ENCODE results near the gene TMPRSS13.
"Not testable (repeated sequence)": the region's sequence is repeated elsewhere in the genome, so short reads cannot be mapped to it uniquely, and the experiment has no call there.

Gene TMPRSS13

DNA sequence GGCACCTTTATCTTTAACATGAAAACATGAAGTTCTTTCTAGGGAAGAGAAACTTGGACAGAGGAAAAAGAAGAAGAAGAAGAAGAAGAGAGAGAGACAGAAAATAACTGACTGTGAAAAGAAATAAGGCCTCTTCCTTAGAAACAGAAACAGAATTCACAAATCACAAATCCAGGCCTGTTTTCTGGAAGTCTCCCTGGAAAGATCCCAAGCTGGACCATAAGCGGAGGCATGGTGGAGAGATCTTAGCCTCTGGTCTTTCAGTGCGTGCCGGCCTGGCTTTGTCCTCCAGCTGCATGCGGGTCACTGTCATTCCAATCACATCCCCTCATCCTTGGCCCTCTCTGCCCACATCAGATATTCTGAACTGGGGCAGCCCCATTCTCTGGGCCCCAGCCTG, 59.6 kb downstream of the TMPRSS13 start:
- H3K36me3 ChIP-seq (ENCODE audit: control insufficient read depth, insufficient read depth, low read length): no peaks in the 10 kb centered on the region
- no peak overlapping the region for H2AK5ac ChIP-seq (ENCODE audit: low read length)
- H3K9ac ChIP-seq (ENCODE audit: low read length): no peak overlapping the region
- no peaks in the 10 kb centered on the region for H3K79me2 ChIP-seq (ENCODE audit: control insufficient read depth, insufficient read depth, low read length)
- no peak overlapping the region for H4K8ac ChIP-seq (ENCODE audit: low read depth, low read length)
- H3K79me1 ChIP-seq (ENCODE audit: low read length): no peaks in the 10 kb centered on the region
- no peak overlapping the region for H3K4me2 ChIP-seq (ENCODE audit: low read length)
- no peak overlapping the region for H2BK120ac ChIP-seq (ENCODE audit: low read depth, low read length)
- H2BK15ac ChIP-seq (replicated peaks; ENCODE audit: low read depth): no peak overlapping the region
- no peak overlapping the region for H3K23ac ChIP-seq (ENCODE audit: low read length)
- H3K4me1 ChIP-seq (ENCODE audit: control insufficient read depth, low read depth, low read length): no peaks in the 10 kb centered on the region
- no peaks in the 10 kb centered on the region for H3K27me3 ChIP-seq (ENCODE audit: insufficient read depth, low read length, poor library complexity)
- no peak overlapping the region for H3K18ac ChIP-seq (ENCODE audit: low read length)
- H3K4me3 ChIP-seq (ENCODE audit: low read length): no peak overlapping the region
- no peak overlapping the region for H4K5ac ChIP-seq (ENCODE audit: low read length)
- DNase-seq: no peak
- no peak overlapping the region for H2BK5ac ChIP-seq (ENCODE audit: low read length)
- H3K4ac ChIP-seq (ENCODE audit: low read depth, low read length): no peak overlapping the region
- WGBS (ENCODE audit: extremely low coverage, insufficient coverage, low lambda C conversion rate): no CpG with 5 or more reads among the region's 4 CpGs
- H3K56ac ChIP-seq (ENCODE audit: low read length): no peak overlapping the region
- H3K27ac ChIP-seq (ENCODE audit: low read depth, low read length): no peak overlapping the region

DNA sequence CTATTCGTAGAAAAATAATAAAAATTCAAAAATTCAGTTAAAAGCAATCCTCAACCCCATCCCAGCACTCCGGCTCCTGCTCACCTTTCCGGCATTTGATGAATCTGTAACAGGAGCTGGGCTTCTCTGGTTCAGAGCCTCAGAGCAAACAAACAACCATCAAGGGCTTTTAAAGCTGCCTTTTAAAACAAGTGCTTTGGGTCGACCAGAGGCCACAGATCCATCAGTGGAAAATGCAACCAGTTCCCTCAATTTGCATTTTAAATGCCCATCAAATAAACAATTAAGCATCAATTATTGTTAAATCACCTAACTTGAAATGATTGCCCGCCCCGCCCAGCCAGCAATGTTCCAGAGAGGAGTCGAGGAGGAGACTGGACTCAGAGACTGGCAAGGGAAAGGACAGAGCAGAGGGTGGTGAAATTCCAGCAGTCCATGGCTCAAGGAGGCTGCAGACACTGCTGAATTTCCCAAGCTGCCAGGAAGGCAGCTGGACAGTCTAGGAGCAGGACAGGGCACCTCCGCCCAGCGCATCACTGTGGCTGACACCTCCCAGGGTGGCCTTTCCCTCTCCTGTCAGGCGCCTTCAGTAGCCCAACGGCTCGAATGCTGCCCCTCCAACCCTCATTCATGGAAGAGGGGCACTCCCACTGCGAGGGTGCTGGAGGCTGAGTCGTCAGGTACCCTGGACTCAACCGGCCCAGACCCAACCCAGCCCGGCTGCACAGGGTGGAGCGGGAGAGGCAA, 60.2 kb downstream of the TMPRSS13 start:
- H3K27ac ChIP-seq (ENCODE audit: low read depth, low read length): no peak overlapping the region

DNA sequence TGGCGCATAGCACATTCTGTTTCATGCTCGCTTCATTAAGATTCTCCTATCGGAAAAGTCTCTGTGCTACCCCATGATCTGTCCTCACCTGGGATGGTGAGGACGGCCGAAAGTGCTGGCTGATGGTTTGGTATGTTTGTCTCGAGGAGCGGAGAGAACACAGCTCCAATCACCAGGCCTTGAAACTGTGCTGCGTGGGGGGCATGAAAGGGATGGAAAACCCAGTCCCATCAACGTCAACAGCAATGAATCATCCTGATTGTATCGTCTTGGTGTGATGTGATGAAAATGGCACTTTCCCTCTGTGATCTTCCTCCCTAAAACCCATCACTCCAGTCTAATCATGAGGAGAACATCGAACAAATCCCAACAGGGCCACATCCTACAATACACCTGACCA, 61.1 kb downstream of the TMPRSS13 start:
- no CpG with 5 or more reads among the region's 11 CpGs for WGBS (ENCODE audit: extremely low coverage, insufficient coverage, low lambda C conversion rate)
- H3K27me3 ChIP-seq (ENCODE audit: insufficient read depth, low read length, poor library complexity): no peaks in the 10 kb centered on the region
- H4K5ac ChIP-seq (ENCODE audit: low read length): no peak overlapping the region

More for the DNA sequence above, 60.2 kb downstream of the TMPRSS13 start:
- H2BK15ac ChIP-seq (replicated peaks; ENCODE audit: low read depth): no peak overlapping the region
- H3K23ac ChIP-seq (ENCODE audit: low read length): no peak overlapping the region
- WGBS (ENCODE audit: extremely low coverage, insufficient coverage, low lambda C conversion rate): no CpG with 5 or more reads among the region's 17 CpGs
- H3K79me1 ChIP-seq (ENCODE audit: low read length): no peaks in the 10 kb centered on the region
- no peak overlapping the region for H4K5ac ChIP-seq (ENCODE audit: low read length)
- H3K4ac ChIP-seq (ENCODE audit: low read depth, low read length): no peak overlapping the region
- no peak for DNase-seq
- no peak overlapping the region for H2AK5ac ChIP-seq (ENCODE audit: low read length)
- no peaks in the 10 kb centered on the region for H3K79me2 ChIP-seq (ENCODE audit: control insufficient read depth, insufficient read depth, low read length)
- H3K4me2 ChIP-seq (ENCODE audit: low read length): no peak overlapping the region
- no peak overlapping the region for H3K9ac ChIP-seq (ENCODE audit: low read length)
- no peak overlapping the region for H3K56ac ChIP-seq (ENCODE audit: low read length)
- H3K27me3 ChIP-seq (ENCODE audit: insufficient read depth, low read length, poor library complexity): no peaks in the 10 kb centered on the region
- H4K8ac ChIP-seq (ENCODE audit: low read depth, low read length): no peak overlapping the region
- H3K36me3 ChIP-seq (ENCODE audit: control insufficient read depth, insufficient read depth, low read length): no peaks in the 10 kb centered on the region
- no peak overlapping the region for H2BK120ac ChIP-seq (ENCODE audit: low read depth, low read length)
- no peak overlapping the region for H3K18ac ChIP-seq (ENCODE audit: low read length)
- H2BK5ac ChIP-seq (ENCODE audit: low read length): no peak overlapping the region
- no peaks in the 10 kb centered on the region for H3K4me1 ChIP-seq (ENCODE audit: control insufficient read depth, low read depth, low read length)
- H3K4me3 ChIP-seq (ENCODE audit: low read length): no peak overlapping the region

DNA sequence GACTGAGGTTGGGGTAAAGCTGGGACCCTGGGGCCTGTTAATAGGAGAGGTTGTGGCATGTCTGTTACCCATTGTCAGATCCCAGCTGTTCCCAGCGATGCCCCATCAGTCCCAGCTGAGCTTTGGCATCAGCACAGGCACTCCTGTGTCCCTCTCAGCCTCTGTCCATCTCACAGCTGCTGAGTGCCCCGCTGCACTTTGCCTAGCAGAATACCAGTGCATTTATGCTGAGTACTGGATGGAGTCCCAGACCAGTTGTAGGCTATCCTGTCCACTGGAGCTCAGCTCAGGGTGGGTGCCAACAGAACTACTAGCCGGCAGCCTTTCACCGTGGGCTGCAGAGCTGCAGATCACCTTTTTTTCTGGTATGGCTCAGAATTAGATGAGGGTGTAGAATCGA, 62.7 kb downstream of the TMPRSS13 start:
- no peak overlapping the region for H4K5ac ChIP-seq (ENCODE audit: low read length)
- no peak overlapping the region for H3K18ac ChIP-seq (ENCODE audit: low read length)
- no peaks in the 10 kb centered on the region for H3K27me3 ChIP-seq (ENCODE audit: insufficient read depth, low read length, poor library complexity)
- no peak overlapping the region for H2BK120ac ChIP-seq (ENCODE audit: low read depth, low read length)
- no peak overlapping the region for H2BK5ac ChIP-seq (ENCODE audit: low read length)
- H2BK15ac ChIP-seq (replicated peaks; ENCODE audit: low read depth): no peak overlapping the region
- no CpG with 5 or more reads among the region's 5 CpGs for WGBS (ENCODE audit: extremely low coverage, insufficient coverage, low lambda C conversion rate)
- no peak overlapping the region for H3K56ac ChIP-seq (ENCODE audit: low read length)
- H3K4me3 ChIP-seq (ENCODE audit: low read length): no peak overlapping the region
- no peaks in the 10 kb centered on the region for H3K79me2 ChIP-seq (ENCODE audit: control insufficient read depth, insufficient read depth, low read length)
- H3K79me1 ChIP-seq (ENCODE audit: low read length): no peaks in the 10 kb centered on the region
- no peak overlapping the region for H3K9ac ChIP-seq (ENCODE audit: low read length)
- H3K4me2 ChIP-seq (ENCODE audit: low read length): no peak overlapping the region
- no peak overlapping the region for H4K8ac ChIP-seq (ENCODE audit: low read depth, low read length)
- H3K23ac ChIP-seq (ENCODE audit: low read length): no peak overlapping the region
- H3K27ac ChIP-seq (ENCODE audit: low read depth, low read length): no peak overlapping the region
- H3K4ac ChIP-seq (ENCODE audit: low read depth, low read length): no peak overlapping the region
- no peaks in the 10 kb centered on the region for H3K36me3 ChIP-seq (ENCODE audit: control insufficient read depth, insufficient read depth, low read length)
- H3K4me1 ChIP-seq (ENCODE audit: control insufficient read depth, low read depth, low read length): peaks cover under 1% of the 10 kb centered on the region
- H2AK5ac ChIP-seq (ENCODE audit: low read length): no peak overlapping the region
- DNase-seq: no peak

More for the DNA sequence above, 61.1 kb downstream of the TMPRSS13 start:
- Histone ChIP-seq H3K4me3 (ENCODE audit: low read length) (no peak overlapping the region), H2BK15ac (replicated peaks; ENCODE audit: low read depth) (no peak overlapping the region), H2BK120ac (ENCODE audit: low read depth, low read length) (no peak overlapping the region), H3K79me1 (ENCODE audit: low read length) (no peaks in the 10 kb centered on the region), H2BK5ac (ENCODE audit: low read length) (no peak overlapping the region), H2AK5ac (ENCODE audit: low read length) (no peak overlapping the region), H3K23ac (ENCODE audit: low read length) (no peak overlapping the region), H3K18ac (ENCODE audit: low read length) (no peak overlapping the region), H4K8ac (ENCODE audit: low read depth, low read length) (no peak overlapping the region), H3K27ac (ENCODE audit: low read depth, low read length) (no peak overlapping the region), H3K4ac (ENCODE audit: low read depth, low read length) (no peak overlapping the region), H3K79me2 (ENCODE audit: control insufficient read depth, insufficient read depth, low read length) (no peaks in the 10 kb centered on the region), H3K56ac (ENCODE audit: low read length) (no peak overlapping the region), H3K9ac (ENCODE audit: low read length) (no peak overlapping the region), H3K36me3 (ENCODE audit: control insufficient read depth, insufficient read depth, low read length) (no peaks in the 10 kb centered on the region), H3K4me1 (ENCODE audit: control insufficient read depth, low read depth, low read length) (no peaks in the 10 kb centered on the region), H3K4me2 (ENCODE audit: low read length) (no peak overlapping the region)
- no peak for DNase-seq

DNA sequence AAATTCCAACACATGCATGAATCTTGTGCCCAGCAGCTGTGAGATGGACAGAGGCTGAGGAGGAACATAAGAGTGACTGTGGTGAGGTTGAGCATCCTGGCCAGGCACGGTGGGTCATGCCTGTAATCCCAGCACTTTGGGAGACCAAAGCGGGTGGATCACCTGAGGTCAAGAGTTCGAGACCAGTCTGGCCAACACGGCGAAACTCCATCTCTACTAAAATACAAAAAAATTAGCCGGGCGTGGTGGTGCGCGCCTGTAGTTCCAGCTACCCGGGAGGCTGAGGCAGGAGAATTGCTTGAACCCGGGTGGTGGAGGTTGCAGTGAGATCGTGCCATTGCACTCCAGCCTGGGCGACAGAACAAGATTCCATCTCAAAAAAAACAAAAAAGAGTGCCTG, 63.7 kb downstream of the TMPRSS13 start:
- not testable (repeated sequence) for H2BK15ac ChIP-seq (replicated peaks; ENCODE audit: low read depth); H2BK120ac ChIP-seq (ENCODE audit: low read depth, low read length); H3K27me3 ChIP-seq (ENCODE audit: insufficient read depth, low read length, poor library complexity); H3K4me3 ChIP-seq (ENCODE audit: low read length); H3K18ac ChIP-seq (ENCODE audit: low read length); DNase-seq; H3K56ac ChIP-seq (ENCODE audit: low read length); H4K5ac ChIP-seq (ENCODE audit: low read length); H3K4ac ChIP-seq (ENCODE audit: low read depth, low read length); H3K36me3 ChIP-seq (ENCODE audit: control insufficient read depth, insufficient read depth, low read length); H3K9ac ChIP-seq (ENCODE audit: low read length); H3K27ac ChIP-seq (ENCODE audit: low read depth, low read length); H2BK5ac ChIP-seq (ENCODE audit: low read length); H3K4me2 ChIP-seq (ENCODE audit: low read length); H4K8ac ChIP-seq (ENCODE audit: low read depth, low read length); H3K23ac ChIP-seq (ENCODE audit: low read length); H2AK5ac ChIP-seq (ENCODE audit: low read length); H3K79me2 ChIP-seq (ENCODE audit: control insufficient read depth, insufficient read depth, low read length); H3K4me1 ChIP-seq (ENCODE audit: control insufficient read depth, low read depth, low read length); H3K79me1 ChIP-seq (ENCODE audit: low read length)
- no CpG with 5 or more reads among the region's 13 CpGs for WGBS (ENCODE audit: extremely low coverage, insufficient coverage, low lambda C conversion rate)

DNA sequence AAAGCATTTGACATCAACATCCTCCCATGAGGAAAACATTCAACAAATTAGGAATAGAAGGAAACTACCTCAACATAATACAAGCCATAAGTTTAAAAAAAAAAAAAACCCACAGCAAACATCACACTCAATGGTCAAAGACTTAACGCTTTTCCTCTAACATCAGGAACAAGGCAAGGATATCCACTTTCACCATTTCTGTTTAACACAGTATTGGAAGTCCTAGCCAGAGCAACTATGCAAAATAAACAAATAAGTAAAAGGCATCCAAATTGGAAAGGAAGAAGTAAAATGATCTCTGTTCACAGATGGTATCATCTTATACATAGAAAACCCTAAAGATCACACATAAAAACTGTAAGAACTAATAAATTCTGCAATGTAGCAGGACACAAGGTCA, 65.8 kb downstream of the TMPRSS13 start:
- H3K36me3 ChIP-seq (ENCODE audit: control insufficient read depth, insufficient read depth, low read length): no peaks in the 10 kb centered on the region
- H3K27ac ChIP-seq (ENCODE audit: low read depth, low read length): no peak overlapping the region
- no peaks in the 10 kb centered on the region for H3K79me1 ChIP-seq (ENCODE audit: low read length)
- no peak overlapping the region for H3K23ac ChIP-seq (ENCODE audit: low read length)
- no peak overlapping the region for H3K4ac ChIP-seq (ENCODE audit: low read depth, low read length)
- H3K27me3 ChIP-seq (ENCODE audit: insufficient read depth, low read length, poor library complexity): no peaks in the 10 kb centered on the region
- H3K4me3 ChIP-seq (ENCODE audit: low read length): no peak overlapping the region
- no peak overlapping the region for H2BK5ac ChIP-seq (ENCODE audit: low read length)
- H2AK5ac ChIP-seq (ENCODE audit: low read length): no peak overlapping the region
- H4K8ac ChIP-seq (ENCODE audit: low read depth, low read length): no peak overlapping the region
- no peak overlapping the region for H3K9ac ChIP-seq (ENCODE audit: low read length)
- peaks cover 2% of the 10 kb centered on the region for H3K4me1 ChIP-seq (ENCODE audit: control insufficient read depth, low read depth, low read length)
- H3K79me2 ChIP-seq (ENCODE audit: control insufficient read depth, insufficient read depth, low read length): no peaks in the 10 kb centered on the region
- no peak for DNase-seq
- no peak overlapping the region for H2BK120ac ChIP-seq (ENCODE audit: low read depth, low read length)
- H2BK15ac ChIP-seq (replicated peaks; ENCODE audit: low read depth): no peak overlapping the region
- no CpG with 5 or more reads among the region's 1 CpG for WGBS (ENCODE audit: extremely low coverage, insufficient coverage, low lambda C conversion rate)
- H3K18ac ChIP-seq (ENCODE audit: low read length): no peak overlapping the region
- H3K4me2 ChIP-seq (ENCODE audit: low read length): no peak overlapping the region
- no peak overlapping the region for H3K56ac ChIP-seq (ENCODE audit: low read length)
- no peak overlapping the region for H4K5ac ChIP-seq (ENCODE audit: low read length)
